ENCODE data around the gene GJA3.
A peak's percentile ranks its signal among the peaks of the same experiment; 100 is the strongest.

GJA3 gene

DNA sequence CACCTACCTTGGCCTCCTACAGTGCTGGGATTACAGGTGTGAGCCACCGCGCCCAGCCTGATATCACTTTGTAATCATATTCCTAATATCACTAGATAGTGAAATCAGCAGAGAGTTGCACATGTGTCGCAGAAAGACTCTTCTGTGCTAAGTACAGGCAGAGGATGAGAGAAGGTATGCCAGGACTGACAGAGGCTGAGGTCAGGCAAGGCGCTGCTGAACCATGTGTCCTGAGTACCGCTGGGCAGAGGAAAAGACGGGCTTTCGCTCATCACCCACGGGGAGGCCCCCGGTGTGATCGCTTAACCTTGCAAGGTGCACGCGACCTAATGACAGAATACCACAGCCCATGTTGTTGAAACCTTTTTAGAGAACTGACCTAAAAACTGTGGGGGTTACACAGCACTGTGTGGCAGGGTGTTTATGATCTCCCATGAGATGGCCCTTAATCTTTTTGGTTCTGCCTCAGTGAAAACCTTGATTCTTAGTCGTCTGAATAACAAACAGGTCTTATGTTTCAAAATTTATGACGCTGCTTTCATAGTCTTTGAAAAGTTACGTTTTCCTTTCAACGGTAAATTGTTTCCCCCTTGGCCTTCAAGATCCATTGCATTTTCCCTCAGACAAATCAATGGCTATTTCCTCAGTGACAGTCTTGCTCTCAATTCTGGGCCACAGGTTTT lies 12.2 kb downstream of the GJA3 start:
- H3K9ac ChIP-seq (ENCODE audit: low read length): no peak overlapping the region
- no peaks in the 10 kb centered on the region for H3K36me3 ChIP-seq (replicated peaks; ENCODE audit: low read depth, low read length)
- peaks cover 13% of the 10 kb centered on the region for H3K4me1 ChIP-seq (ENCODE audit: low read length)
- TF ChIP-seq EZH2phosphoT487 (IDR thresholded peaks at IDR 0.05; ENCODE audit: low read depth): no peak
- TF ChIP-seq, protein P1, sequence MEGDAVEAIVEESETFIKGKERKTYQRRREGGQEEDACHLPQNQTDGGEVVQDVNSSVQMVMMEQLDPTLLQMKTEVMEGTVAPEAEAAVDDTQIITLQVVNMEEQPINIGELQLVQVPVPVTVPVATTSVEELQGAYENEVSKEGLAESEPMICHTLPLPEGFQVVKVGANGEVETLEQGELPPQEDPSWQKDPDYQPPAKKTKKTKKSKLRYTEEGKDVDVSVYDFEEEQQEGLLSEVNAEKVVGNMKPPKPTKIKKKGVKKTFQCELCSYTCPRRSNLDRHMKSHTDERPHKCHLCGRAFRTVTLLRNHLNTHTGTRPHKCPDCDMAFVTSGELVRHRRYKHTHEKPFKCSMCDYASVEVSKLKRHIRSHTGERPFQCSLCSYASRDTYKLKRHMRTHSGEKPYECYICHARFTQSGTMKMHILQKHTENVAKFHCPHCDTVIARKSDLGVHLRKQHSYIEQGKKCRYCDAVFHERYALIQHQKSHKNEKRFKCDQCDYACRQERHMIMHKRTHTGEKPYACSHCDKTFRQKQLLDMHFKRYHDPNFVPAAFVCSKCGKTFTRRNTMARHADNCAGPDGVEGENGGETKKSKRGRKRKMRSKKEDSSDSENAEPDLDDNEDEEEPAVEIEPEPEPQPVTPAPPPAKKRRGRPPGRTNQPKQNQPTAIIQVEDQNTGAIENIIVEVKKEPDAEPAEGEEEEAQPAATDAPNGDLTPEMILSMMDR (IDR thresholded peaks at IDR 0.05; ENCODE audit: low read depth, low read length): no peak
- H2AFZ ChIP-seq (ENCODE audit: low read depth, low read length): no peak overlapping the region
- no peaks in the 10 kb centered on the region for H3K9me3 ChIP-seq (ENCODE audit: insufficient read depth, low read length)
- H4K20me1 ChIP-seq (ENCODE audit: insufficient read depth, low read length): no peaks in the 10 kb centered on the region
- no peaks in the 10 kb centered on the region for H3K79me2 ChIP-seq (ENCODE audit: low read length)
- peaks cover 36% of the 10 kb centered on the region for H3K27me3 ChIP-seq (ENCODE audit: low read depth, low read length)
- H3K4me2 ChIP-seq (ENCODE audit: low read length): peak overlapping the region; percentile 49
- H3K27ac ChIP-seq (ENCODE audit: low read length): no peak overlapping the region
- H3K4me3 ChIP-seq (ENCODE audit: low read length): 0 out of 2 replicates have a peak overlapping the region, but pooled peaks have one; percentile 13

DNA sequence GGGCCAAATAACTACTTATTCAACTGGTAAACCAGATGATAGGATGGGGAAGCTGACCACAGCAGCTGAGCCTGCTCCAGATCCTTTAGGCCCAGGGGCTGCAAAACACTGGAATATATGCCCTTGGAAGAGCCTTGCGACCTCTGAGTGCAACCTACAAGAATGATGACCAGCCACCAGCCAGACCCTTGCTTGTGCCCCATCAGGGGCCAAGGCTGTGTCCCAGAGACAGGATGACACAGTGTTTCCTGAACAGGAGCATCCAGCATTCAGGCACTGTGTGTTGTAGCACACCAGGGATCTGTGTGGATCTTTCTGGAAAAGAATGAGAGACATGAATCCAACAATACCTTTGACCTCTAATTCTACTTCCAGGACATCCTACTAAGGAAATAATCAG lies 14.5 kb downstream of the GJA3 start:
- no peaks in the 10 kb centered on the region for H4K20me1 ChIP-seq (ENCODE audit: insufficient read depth, low read length)
- H3K4me3 ChIP-seq (ENCODE audit: low read length): no peak overlapping the region
- H2AFZ ChIP-seq (ENCODE audit: low read depth, low read length): no peak overlapping the region
- H3K27ac ChIP-seq (ENCODE audit: low read length): no peak overlapping the region
- H3K27me3 ChIP-seq (ENCODE audit: low read depth, low read length): peaks cover 33% of the 10 kb centered on the region
- H3K4me2 ChIP-seq (ENCODE audit: low read length): no peak overlapping the region
- no peak overlapping the region for H3K9ac ChIP-seq (ENCODE audit: low read length)
- TF ChIP-seq, protein P1 (IDR thresholded peaks at IDR 0.05; ENCODE audit: low read depth, low read length): no peak
- TF ChIP-seq EZH2phosphoT487 (IDR thresholded peaks at IDR 0.05; ENCODE audit: low read depth): no peak
- no peaks in the 10 kb centered on the region for H3K79me2 ChIP-seq (ENCODE audit: low read length)
- H3K4me1 ChIP-seq (ENCODE audit: low read length): peaks cover 13% of the 10 kb centered on the region
- H3K9me3 ChIP-seq (ENCODE audit: insufficient read depth, low read length): no peaks in the 10 kb centered on the region
- no peaks in the 10 kb centered on the region for H3K36me3 ChIP-seq (replicated peaks; ENCODE audit: low read depth, low read length)

DNA sequence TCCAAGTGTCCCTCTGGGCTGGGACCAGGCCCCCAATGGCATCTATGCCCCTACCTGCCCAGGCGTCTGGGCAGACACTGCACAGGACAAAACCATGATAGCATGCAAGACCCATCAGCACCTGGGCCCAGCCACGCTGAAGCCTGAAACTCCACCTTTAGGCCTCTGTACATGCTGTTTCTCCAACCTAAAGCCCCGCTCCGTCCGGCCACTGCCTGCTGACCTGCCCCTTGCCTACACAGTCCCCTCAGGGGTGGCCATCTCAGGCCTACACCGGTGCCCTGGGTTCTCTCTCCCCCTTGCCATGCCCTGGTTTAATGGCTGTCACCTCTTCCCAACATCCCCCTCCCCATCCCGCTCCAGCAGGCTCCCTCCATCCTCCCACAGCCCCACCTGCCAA lies 15.3 kb downstream of the GJA3 start:
- Histone ChIP-seq H3K9ac (ENCODE audit: low read length) (no peak overlapping the region), H3K27ac (ENCODE audit: low read length) (no peak overlapping the region), H3K36me3 (replicated peaks; ENCODE audit: low read depth, low read length) (no peaks in the 10 kb centered on the region), H3K4me2 (ENCODE audit: low read length) (no peak overlapping the region), H3K9me3 (ENCODE audit: insufficient read depth, low read length) (no peaks in the 10 kb centered on the region), H3K4me1 (ENCODE audit: low read length) (peaks cover 19% of the 10 kb centered on the region), H3K4me3 (ENCODE audit: low read length) (no peak overlapping the region), H3K27me3 (ENCODE audit: low read depth, low read length) (peaks cover 34% of the 10 kb centered on the region), H4K20me1 (ENCODE audit: insufficient read depth, low read length) (no peaks in the 10 kb centered on the region), H3K79me2 (ENCODE audit: low read length) (no peaks in the 10 kb centered on the region), H2AFZ (ENCODE audit: low read depth, low read length) (no peak overlapping the region)
- TF ChIP-seq, protein P1 (IDR thresholded peaks at IDR 0.05; ENCODE audit: low read depth, low read length): no peak
- no peak for TF ChIP-seq EZH2phosphoT487 (IDR thresholded peaks at IDR 0.05; ENCODE audit: low read depth)

DNA sequence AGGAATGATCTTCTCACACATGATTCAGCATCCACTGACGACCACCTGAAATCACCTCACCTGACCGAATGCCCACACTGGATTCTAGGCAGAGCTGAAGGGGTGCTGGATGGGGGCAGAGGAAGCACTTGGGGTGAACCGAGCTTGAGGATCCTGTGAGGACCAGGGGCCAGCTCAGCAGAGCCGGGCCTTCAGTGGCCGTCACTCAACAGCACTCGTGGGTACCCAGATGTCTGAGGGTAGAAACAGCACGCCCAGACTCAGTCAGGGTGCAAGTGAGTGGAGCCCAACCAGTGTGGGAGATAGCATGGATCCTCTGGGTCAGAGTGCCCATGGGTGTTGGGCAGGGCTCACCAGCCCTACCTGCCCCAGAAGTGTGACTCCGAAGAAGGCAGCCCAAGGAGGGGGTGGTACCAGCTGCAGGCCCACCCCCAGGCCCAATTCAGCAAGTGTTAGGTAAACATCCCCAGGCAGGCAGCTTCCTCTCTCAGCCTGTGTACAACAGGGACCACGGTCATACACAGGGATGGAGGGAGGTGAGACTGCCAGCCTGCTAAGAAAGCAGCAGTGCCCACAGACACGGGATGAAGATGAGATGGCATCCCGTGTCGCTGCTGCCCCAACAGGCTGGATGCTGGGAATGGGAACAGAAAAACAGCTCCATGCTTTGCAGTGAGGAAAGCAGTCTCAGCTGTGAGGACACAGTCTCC lies 16.6 kb downstream of the GJA3 start:
- Histone ChIP-seq H3K4me3 (ENCODE audit: low read length) (no peak overlapping the region), H2AFZ (ENCODE audit: low read depth, low read length) (no peak overlapping the region), H3K79me2 (ENCODE audit: low read length) (no peaks in the 10 kb centered on the region), H3K27ac (ENCODE audit: low read length) (no peak overlapping the region), H4K20me1 (ENCODE audit: insufficient read depth, low read length) (peaks cover 5% of the 10 kb centered on the region; the same call in 1 of the 2 replicates), H3K36me3 (replicated peaks; ENCODE audit: low read depth, low read length) (no peaks in the 10 kb centered on the region), H3K4me2 (ENCODE audit: low read length) (no peak overlapping the region), H3K9ac (ENCODE audit: low read length) (no peak overlapping the region), H3K4me1 (ENCODE audit: low read length) (peaks cover 30% of the 10 kb centered on the region), H3K27me3 (ENCODE audit: low read depth, low read length) (peaks cover 37% of the 10 kb centered on the region), H3K9me3 (ENCODE audit: insufficient read depth, low read length) (no peaks in the 10 kb centered on the region)
- TF ChIP-seq, protein P1 (IDR thresholded peaks at IDR 0.05; ENCODE audit: low read depth, low read length): no peak
- TF ChIP-seq EZH2phosphoT487 (IDR thresholded peaks at IDR 0.05; ENCODE audit: low read depth): no peak

Data from OCI-LY3 (cell line).